Liver (tissue), 3 donors: ENCODE data around the gene CEP85L.

Experiments used
- HNF4A ChIP-seq, 2 donors: conservative IDR thresholded peaks; 2 replicates each; pipeline ENCODE4 v1.6.1; 2016; ENCODE audit warnings: antibody characterized with exemption in 2 of 2, mild to moderate bottlenecking in 2 of 2
- TAF1 ChIP-seq: conservative IDR thresholded peaks from 2 replicates; pipeline ENCODE4 v1.6.1; 2016; ENCODE audit warnings: antibody characterized with exemption, mild to moderate bottlenecking
- TF ChIP-seq, protein P1 (sequence below): fragments of 150-350 bp; IDR thresholded peaks from 2 replicates; pipeline ENCODE4 v1.5.1; 2017; ENCODE audit warnings: improper control_type of control experiment, low read depth, low read length; ENCODE audit not compliant: missing input control
- donor health status: healthy.
- donor health status: healthy.

- TF ChIP-seq, protein P1, sequence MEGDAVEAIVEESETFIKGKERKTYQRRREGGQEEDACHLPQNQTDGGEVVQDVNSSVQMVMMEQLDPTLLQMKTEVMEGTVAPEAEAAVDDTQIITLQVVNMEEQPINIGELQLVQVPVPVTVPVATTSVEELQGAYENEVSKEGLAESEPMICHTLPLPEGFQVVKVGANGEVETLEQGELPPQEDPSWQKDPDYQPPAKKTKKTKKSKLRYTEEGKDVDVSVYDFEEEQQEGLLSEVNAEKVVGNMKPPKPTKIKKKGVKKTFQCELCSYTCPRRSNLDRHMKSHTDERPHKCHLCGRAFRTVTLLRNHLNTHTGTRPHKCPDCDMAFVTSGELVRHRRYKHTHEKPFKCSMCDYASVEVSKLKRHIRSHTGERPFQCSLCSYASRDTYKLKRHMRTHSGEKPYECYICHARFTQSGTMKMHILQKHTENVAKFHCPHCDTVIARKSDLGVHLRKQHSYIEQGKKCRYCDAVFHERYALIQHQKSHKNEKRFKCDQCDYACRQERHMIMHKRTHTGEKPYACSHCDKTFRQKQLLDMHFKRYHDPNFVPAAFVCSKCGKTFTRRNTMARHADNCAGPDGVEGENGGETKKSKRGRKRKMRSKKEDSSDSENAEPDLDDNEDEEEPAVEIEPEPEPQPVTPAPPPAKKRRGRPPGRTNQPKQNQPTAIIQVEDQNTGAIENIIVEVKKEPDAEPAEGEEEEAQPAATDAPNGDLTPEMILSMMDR = no peak
- TF ChIP-seq TAF1 (no peak), HNF4A (conservative IDR thresholded peaks at IDR 0.05) (no peak)
Observed at GRCh38 chr6:118536478-118536877, 114.9 kb downstream of the CEP85L start.
